ENCODE results near the gene TMEM150B. TPM values are rescaled to one million over a fixed set of nuclear protein-coding genes. Genes with fewer than 3 reads are reported as not detected.

Gene TMEM150B
- total and polyA plus RNA-seq, 2 of the 13 experiments (the other 11 are each of a cell fraction or from before 2014, with no cell fraction given): 1.3 to 1.8 TPM

GRCh38 chr19:55279770-55280643 lies 45.1 kb downstream of the TMEM150B start, which contains the start of gene HSPBP1 (continued):
- TF ChIP-seq DMTF1 (CRISPR knock-in tag; IDR thresholded peaks at IDR 0.05) (no peak), ZNF143 (CRISPR knock-in tag; IDR thresholded peaks at IDR 0.05) (peak; percentile 55; the same call in 1 of the 2 replicates), SMAD3 (CRISPR knock-in tag; IDR thresholded peaks at IDR 0.05) (0 out of 2 replicates have a peak, but pooled peaks have one; percentile 22), SP140L (CRISPR knock-in tag; IDR thresholded peaks at IDR 0.05; ENCODE audit: borderline replicate concordance) (no peak), POGZ (CRISPR knock-in tag; IDR thresholded peaks at IDR 0.05) (peak; percentile 40; the same call in 1 of the 2 replicates), RBFOX2 (IDR thresholded peaks at IDR 0.05; ENCODE audit: low read depth, low read length) (peak; percentile 74), HOXA5 (CRISPR knock-in tag; IDR thresholded peaks at IDR 0.05) (no peak), REXO4 (CRISPR knock-in tag; IDR thresholded peaks at IDR 0.05; ENCODE audit: borderline replicate concordance) (no peak), ZFP36L2 (CRISPR knock-in tag; IDR thresholded peaks at IDR 0.05) (no peak), STAT5B (CRISPR knock-in tag; IDR thresholded peaks at IDR 0.05) (no peak), SOX13 (IDR thresholded peaks at IDR 0.05) (no peak), SOX13 (CRISPR knock-in tag; conservative IDR thresholded peaks at IDR 0.05 in 1 of 2, IDR thresholded peaks at IDR 0.05 in 1 of 2) (peak in 1 of 2 experiments; percentile 46; a peak in 1 of 4 replicates), NONO (IDR thresholded peaks at IDR 0.05) (no peak), NONO (CRISPR knock-in tag; conservative IDR thresholded peaks at IDR 0.05) (peak; percentile 40), MLXIP (CRISPR knock-in tag; IDR thresholded peaks at IDR 0.05; ENCODE audit: borderline replicate concordance) (no peak)
- TF ChIP-seq, protein P1, sequence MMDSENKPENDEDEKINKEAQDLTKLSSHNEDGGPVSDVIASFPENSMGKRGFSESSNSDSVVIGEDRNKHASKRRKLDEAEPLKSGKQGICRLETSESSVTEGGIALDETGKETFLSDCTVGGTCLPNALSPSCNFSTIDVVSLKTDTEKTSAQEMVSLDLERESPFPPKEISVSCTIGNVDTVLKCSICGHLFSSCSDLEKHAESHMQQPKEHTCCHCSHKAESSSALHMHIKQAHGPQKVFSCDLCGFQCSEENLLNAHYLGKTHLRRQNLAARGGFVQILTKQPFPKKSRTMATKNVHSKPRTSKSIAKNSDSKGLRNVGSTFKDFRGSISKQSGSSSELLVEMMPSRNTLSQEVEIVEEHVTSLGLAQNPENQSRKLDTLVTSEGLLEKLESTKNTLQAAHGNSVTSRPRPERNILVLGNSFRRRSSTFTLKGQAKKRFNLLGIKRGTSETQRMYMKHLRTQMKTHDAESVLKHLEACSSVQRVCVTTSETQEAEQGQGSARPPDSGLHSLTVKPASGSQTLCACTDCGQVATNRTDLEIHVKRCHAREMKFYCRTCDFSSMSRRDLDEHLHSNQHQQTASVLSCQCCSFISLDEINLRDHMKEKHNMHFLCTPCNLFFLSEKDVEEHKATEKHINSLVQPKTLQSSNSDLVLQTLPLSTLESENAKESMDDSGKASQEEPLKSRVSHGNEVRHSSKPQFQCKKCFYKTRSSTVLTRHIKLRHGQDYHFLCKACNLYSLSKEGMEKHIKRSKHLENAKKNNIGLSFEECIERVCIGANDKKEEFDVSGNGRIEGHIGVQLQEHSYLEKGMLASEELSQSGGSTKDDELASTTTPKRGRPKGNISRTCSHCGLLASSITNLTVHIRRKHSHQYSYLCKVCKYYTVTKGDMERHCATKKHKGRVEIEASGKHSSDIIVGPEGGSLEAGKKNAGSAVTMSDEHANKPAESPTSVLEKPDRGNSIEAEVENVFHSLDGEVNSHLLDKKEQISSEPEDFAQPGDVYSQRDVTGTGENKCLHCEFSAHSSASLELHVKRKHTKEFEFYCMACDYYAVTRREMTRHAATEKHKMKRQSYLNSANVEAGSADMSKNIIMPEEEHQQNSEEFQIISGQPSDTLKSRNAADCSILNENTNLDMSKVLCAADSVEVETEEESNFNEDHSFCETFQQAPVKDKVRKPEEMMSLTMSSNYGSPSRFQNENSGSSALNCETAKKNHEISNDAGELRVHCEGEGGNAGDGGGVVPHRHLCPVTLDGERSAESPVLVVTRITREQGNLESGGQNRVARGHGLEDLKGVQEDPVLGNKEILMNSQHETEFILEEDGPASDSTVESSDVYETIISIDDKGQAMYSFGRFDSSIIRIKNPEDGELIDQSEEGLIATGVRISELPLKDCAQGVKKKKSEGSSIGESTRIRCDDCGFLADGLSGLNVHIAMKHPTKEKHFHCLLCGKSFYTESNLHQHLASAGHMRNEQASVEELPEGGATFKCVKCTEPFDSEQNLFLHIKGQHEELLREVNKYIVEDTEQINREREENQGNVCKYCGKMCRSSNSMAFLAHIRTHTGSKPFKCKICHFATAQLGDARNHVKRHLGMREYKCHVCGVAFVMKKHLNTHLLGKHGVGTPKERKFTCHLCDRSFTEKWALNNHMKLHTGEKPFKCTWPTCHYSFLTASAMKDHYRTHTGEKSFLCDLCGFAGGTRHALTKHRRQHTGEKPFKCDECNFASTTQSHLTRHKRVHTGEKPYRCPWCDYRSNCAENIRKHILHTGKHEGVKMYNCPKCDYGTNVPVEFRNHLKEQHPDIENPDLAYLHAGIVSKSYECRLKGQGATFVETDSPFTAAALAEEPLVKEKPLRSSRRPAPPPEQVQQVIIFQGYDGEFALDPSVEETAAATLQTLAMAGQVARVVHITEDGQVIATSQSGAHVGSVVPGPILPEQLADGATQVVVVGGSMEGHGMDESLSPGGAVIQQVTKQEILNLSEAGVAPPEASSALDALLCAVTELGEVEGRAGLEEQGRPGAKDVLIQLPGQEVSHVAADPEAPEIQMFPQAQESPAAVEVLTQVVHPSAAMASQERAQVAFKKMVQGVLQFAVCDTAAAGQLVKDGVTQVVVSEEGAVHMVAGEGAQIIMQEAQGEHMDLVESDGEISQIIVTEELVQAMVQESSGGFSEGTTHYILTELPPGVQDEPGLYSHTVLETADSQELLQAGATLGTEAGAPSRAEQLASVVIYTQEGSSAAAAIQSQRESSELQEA (CRISPR knock-in tag; IDR thresholded peaks at IDR 0.05; ENCODE audit: not compliant biosample characterization): no peak

Measured in HepG2 (cell line).